Measurements from ENCODE around the gene RAD9A. TPM values are rescaled to one million over a fixed set of nuclear protein-coding genes. Genes with fewer than 3 reads are reported as not detected.

Gene RAD9A
- total RNA-seq, 2 experiments from 2014 or later = 59.5 to 60.4 TPM

DNA sequence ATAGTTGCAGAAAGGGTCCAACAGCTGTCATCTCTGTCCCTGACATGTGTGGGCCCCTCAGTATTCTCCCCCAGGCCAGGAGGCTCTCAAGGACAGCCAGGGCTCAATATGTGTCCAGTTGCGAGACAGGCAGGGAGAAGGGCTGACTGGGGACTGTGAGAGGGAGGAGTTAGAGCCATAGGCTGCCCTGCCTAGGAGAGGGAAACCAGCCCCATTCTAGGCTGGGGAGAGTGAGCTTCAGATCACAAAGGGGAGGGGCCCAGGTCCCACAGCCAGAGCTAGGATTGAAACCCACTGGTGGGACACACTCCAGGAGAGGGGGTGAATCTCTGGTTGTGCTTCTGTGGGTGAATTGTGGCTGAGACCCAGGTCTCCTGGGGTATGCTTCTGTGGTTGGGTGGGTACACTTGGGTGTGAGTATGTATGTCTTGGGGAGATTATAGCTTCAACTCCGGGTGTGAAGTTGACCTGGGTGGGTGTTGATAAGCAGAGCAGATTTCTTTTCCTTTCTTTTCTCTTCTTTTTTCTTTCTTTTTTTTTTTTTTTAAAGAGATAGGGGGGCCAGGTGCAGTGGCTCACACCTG, 21.6 kb downstream of the RAD9A start:
- Mint-ChIP-seq H3K27me3 (ENCODE audit: low read depth) (peaks cover 2% of the 10 kb centered on the region), H3K4me1 (ENCODE audit: low read depth) (peaks cover 80% of the 10 kb centered on the region), H3K27ac (peak overlapping the region; percentile 48), H3K4me3 (no peak overlapping the region), H3K9me3 (ENCODE audit: insufficient read depth) (no peaks in the 10 kb centered on the region), H3K36me3 (ENCODE audit: low read depth) (peaks cover 27% of the 10 kb centered on the region)
- no peak for DNase-seq
- ATAC-seq = no peak
- ChIA-PET POLR2A (interaction anchor here (0.8 to 4.1 kb wide), 8 partner anchors 7 to 142 kb away, joined by 3 to 34 read pairs (median 6); partner anchors contain the start of genes PPP1CA, PTPRCAP, RPS6KB2 and TBC1D10C), CTCF (interaction anchor here (0.8 to 4.3 kb wide), 5 partner anchors 9 to 56 kb away, joined by 3 to 29 read pairs (median 6); partner anchors contain the start of genes PPP1CA, PTPRCAP and TBC1D10C)

DNA sequence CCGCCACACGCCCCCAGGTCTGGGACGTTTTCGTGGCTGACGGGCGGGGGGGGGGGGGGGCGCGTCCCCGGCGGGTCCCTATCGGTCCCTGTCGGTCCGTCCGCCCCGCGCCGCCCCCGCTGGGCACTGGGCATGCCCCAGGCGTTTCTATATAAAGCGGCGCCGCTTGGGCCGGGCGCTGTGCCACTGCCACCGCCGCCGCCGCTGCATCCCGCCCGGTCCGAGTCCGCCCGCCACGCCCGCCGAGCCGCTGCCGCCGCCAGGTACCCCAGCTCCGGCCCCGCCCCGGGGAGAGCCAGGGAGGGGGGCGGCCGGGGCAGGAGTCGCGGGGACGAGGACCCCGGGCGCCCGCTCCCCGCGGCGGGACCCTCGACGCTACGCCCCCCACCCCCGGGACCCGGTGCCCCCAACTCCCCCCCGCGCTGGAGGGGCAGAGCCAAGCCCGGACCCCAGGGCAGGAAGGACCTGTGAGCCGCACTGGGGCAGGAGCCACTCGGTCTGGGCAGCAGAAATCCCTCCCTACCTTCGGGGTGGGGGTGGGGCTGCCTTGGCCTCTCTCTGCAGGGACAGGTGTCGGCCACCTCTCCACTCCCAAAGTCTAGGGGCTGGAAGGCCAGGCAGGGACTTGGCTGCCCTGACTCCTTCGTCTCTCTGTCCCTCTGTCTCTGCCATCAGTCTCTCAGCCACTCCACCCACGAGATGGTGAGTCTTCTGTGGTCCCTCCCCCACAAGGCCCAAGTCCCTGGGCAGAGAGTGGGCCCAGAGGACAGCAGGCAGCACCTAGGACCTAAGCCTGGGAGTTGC, 23.9 kb downstream of the RAD9A start, which contains the start of gene CARNS1:
Gene CARNS1, plus strand, starts transcription at position 178 of the 804 bp plus-strand sequence. Its CDS starts 522 bp downstream, at position 700.
- H3K4me3 Mint-ChIP-seq = peak within 1 kb of the TSS; percentile 62
- H3K27me3 Mint-ChIP-seq (ENCODE audit: low read depth) = peaks cover 2% of the 10 kb centered on the region
- DNase-seq = no peak
- ChIA-PET CTCF (interaction anchor here (1.2 to 6.6 kb wide), 2 partner anchors 13 to 214 kb away, joined by 3 to 73 read pairs; partner anchors contain the start of genes NUDT8, PPP1CA and TBC1D10C), POLR2A (interaction anchor here (5.8 kb wide), 1 partner anchor 13 kb away, joined by 95 read pairs; the partner anchor contains the start of genes PPP1CA and TBC1D10C)
- peaks cover 77% of the 10 kb centered on the region for H3K4me1 Mint-ChIP-seq (ENCODE audit: low read depth)
- peaks cover 12% of the 10 kb centered on the region for H3K36me3 Mint-ChIP-seq (ENCODE audit: low read depth)
- no peaks in the 10 kb centered on the region for H3K9me3 Mint-ChIP-seq (ENCODE audit: insufficient read depth)
- ATAC-seq = no peak
- H3K27ac Mint-ChIP-seq = peak within 1 kb of the TSS; percentile 83

DNA sequence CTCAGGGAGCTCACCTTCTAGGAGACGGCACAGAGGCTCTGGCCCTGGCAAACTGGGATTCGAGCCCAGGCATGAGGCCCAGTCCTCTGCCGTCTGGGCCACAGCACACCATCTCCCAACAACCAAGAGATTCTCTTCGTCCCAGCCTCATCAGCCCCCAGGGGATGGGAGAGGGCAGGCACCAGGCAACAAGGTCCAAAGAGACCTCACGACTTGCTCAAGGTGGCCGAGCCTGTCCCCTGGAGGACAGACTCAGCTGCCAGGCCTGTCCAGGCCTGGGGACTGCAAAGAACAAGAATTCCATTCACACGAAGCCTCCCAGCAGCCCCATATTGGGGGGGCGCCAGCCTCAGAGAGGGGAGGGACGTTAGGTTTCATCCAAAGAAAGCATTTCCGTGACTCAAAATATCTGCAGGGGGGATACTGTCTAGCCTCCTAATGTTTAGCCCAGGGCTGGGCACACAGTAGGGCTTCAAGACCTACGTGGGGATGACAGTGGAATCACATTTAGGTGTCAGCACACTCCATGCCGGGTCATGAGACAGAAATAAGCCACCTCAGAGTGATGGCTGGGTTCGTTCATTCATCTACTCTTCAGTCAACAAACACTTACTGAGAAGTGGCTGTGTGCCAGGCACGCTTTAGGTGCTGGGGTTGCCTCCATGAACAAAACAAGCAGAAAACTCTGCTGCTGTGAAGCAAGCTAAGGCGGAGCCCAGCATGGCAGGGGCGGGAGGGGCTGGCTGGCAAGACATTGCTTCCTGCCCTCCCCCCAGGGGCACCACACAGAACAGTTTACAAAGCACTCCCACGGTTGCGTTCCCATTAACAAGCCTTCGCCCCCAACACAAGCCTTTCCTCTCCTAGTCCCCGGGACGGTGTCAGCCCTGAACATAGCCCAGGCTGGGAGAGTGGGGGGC, 24.9 kb downstream of the RAD9A start:
- ATAC-seq (no peak), DNase-seq (peak; percentile 66)
- peaks cover 6% of the 10 kb centered on the region for H3K36me3 Mint-ChIP-seq (ENCODE audit: low read depth)
- H3K9me3 Mint-ChIP-seq (ENCODE audit: insufficient read depth) = no peaks in the 10 kb centered on the region
- peak overlapping the region; percentile 83 for H3K27ac Mint-ChIP-seq
- peaks cover 73% of the 10 kb centered on the region for H3K4me1 Mint-ChIP-seq (ENCODE audit: low read depth)
- H3K4me3 Mint-ChIP-seq = peak overlapping the region; percentile 62
- ChIA-PET CTCF (interaction anchor here (1.2 to 6.6 kb wide), 4 partner anchors 9 to 213 kb away, joined by 3 to 73 read pairs (median 19); partner anchors contain the start of genes NUDT8, POLD4, PPP1CA and TBC1D10C), POLR2A (interaction anchor here (0.7 to 5.8 kb wide), 4 partner anchors 9 to 71 kb away, joined by 3 to 95 read pairs (median 68); partner anchors contain the start of genes PPP1CA, PTPRCAP and TBC1D10C)
- H3K27me3 Mint-ChIP-seq (ENCODE audit: low read depth) = peaks cover 2% of the 10 kb centered on the region

DNA sequence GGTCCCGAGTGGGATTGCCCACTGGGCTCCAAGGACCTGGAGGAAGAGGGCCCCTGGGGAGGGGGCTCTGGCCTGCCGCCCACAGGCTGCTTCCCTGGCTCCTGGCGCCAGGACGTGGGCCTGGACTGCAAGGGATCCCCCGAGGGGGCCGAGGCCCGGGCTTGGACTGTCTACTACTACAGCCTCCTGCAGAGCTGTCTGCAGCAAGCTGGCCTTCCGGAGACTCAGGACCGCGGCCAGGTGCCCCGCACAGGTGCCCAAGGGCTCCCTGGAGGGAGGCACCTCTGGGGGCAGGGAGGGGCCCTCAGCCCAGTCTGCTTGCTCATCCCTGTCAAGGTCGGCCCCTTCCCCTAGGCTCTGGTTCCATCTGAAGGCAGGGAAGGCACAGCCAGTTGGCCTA, 25.6 kb downstream of the RAD9A start:
- POLR2A ChIA-PET = interaction anchor here (0.7 to 5.8 kb wide), 5 partner anchors 9 to 70 kb away, joined by 3 to 95 read pairs (median 61); partner anchors contain the start of genes PPP1CA, PTPRCAP and TBC1D10C
- H3K27ac Mint-ChIP-seq = peak overlapping the region; percentile 87

DNA sequence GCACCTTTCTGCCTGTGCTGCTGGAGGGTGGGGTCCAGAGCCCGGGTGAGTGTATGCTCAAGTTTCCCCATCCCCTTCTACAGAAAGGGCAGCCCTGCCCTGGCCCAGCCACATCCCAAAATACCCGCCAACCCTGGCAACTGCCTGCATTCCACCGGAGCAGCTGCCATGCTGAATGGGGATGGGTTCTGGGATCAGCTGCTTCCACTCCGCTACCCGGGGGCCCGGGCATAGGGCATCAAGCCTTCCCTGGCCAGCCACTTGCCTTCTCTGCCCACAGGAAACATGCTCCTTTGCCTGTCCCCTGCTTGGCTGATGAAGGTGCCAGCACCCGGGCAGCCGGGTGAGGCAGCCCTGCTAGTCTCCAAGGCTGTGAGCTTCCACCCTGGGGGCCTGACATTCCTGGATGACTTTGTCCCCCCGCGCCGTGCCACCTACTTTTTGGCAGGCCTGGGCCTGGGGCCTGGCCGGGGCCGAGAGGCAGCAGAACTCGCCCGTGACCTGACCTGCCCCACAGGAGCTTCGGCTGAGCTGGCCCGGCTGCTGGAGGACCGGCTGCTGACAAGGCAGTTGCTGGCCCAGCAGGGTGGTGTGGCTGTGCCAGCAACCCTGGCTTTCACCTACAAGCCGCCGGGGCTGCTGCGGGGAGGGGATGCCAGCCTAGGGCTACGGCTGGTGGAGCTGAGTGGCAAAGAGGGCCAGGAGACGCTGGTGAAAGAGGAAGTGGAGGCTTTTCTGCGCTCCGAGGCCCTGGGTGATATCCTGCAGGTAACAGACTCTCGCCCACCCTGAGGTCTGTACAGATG, 26.9 kb downstream of the RAD9A start:
- POLR2A ChIA-PET = interaction anchor here (0.8 to 5.8 kb wide), 7 partner anchors 11 to 141 kb away, joined by 3 to 95 read pairs (median 3); partner anchors contain the start of genes PPP1CA, PTPRCAP, RAD9A and TBC1D10C
- peak overlapping the region; percentile 87 for H3K27ac Mint-ChIP-seq
- H3K27me3 Mint-ChIP-seq (ENCODE audit: low read depth) = no peaks in the 10 kb centered on the region
- ATAC-seq (no peak), DNase-seq (peak; percentile 53)
- no peaks in the 10 kb centered on the region for H3K9me3 Mint-ChIP-seq (ENCODE audit: insufficient read depth)
- H3K4me1 Mint-ChIP-seq (ENCODE audit: low read depth) = peaks cover 66% of the 10 kb centered on the region
- peak overlapping the region; percentile 79 for H3K4me3 Mint-ChIP-seq
- H3K36me3 Mint-ChIP-seq (ENCODE audit: low read depth) = peaks cover 3% of the 10 kb centered on the region
- CTCF ChIA-PET = interaction anchor here (0.9 to 6.6 kb wide), 8 partner anchors 11 to 73 kb away, joined by 3 to 73 read pairs (median 3); partner anchors contain the start of genes CLCF1, PPP1CA, PTPRCAP and TBC1D10C

More for the DNA sequence above, 25.6 kb downstream of the RAD9A start:
- Mint-ChIP-seq H3K36me3 (ENCODE audit: low read depth) (peaks cover 6% of the 10 kb centered on the region), H3K27me3 (ENCODE audit: low read depth) (peaks cover 2% of the 10 kb centered on the region), H3K4me3 (no peak overlapping the region), H3K4me1 (ENCODE audit: low read depth) (peaks cover 69% of the 10 kb centered on the region), H3K9me3 (ENCODE audit: insufficient read depth) (no peaks in the 10 kb centered on the region)
- CTCF ChIA-PET = interaction anchor here (0.9 to 6.6 kb wide), 5 partner anchors 9 to 72 kb away, joined by 3 to 73 read pairs (median 3); partner anchors contain the start of genes POLD4, PPP1CA and TBC1D10C
- ATAC-seq (no peak), DNase-seq (no peak)

DNA sequence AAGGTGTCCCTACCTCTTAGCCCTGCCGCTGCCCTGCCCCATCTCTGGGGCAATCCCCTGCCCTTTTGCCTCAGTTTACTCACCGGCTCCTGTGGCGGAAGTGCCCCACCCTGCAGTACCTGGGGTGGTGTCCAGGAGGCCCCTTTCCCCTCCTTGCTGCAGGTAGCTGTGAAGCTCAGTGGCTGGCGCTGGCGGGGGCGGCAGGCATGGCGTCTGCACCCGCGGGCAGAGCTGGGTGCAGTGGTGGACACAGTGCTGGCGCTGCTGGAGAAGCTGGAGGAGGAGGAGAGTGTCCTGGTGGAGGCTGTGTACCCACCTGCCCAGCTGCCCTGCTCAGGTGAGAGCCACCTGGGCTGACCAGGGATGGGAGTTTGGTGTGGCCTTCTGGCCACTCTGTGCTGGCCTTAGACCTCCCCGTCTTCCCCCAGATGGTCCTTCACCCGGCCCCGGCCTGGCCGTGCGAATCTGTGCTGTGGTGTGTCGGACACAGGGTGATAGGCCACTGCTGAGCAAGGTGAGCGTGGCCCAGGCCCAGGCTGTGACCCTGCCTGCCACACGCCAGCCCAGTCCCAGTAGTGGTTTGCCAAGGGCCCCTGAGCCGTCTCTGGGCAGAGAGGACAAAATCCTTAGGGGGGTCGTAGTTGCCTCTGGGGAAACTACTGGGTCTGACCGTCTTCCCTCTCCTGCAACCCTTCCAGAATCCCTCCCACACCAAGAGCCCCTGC, 27.7 kb downstream of the RAD9A start:
- H3K27me3 Mint-ChIP-seq (ENCODE audit: low read depth) = no peaks in the 10 kb centered on the region
- peaks cover 64% of the 10 kb centered on the region for H3K4me1 Mint-ChIP-seq (ENCODE audit: low read depth)
- H3K36me3 Mint-ChIP-seq (ENCODE audit: low read depth) = peaks cover 3% of the 10 kb centered on the region
- H3K27ac Mint-ChIP-seq = peak overlapping the region; percentile 87
- no peaks in the 10 kb centered on the region for H3K9me3 Mint-ChIP-seq (ENCODE audit: insufficient read depth)
- H3K4me3 Mint-ChIP-seq = peak overlapping the region; percentile 79
- POLR2A ChIA-PET = interaction anchor here (0.6 to 5.8 kb wide), 11 partner anchors 8 to 294 kb away, joined by 3 to 95 read pairs (median 5); partner anchors contain the start of genes PPP1CA, PTPRCAP, RAD9A and TBC1D10C
- CTCF ChIA-PET = interaction anchor here (0.9 to 6.6 kb wide), 7 partner anchors 9 to 68 kb away, joined by 3 to 73 read pairs (median 8); partner anchors contain the start of genes PPP1CA, PTPRCAP, RPS6KB2 and TBC1D10C
- DNase-seq (no peak), ATAC-seq (no peak)

DNA sequence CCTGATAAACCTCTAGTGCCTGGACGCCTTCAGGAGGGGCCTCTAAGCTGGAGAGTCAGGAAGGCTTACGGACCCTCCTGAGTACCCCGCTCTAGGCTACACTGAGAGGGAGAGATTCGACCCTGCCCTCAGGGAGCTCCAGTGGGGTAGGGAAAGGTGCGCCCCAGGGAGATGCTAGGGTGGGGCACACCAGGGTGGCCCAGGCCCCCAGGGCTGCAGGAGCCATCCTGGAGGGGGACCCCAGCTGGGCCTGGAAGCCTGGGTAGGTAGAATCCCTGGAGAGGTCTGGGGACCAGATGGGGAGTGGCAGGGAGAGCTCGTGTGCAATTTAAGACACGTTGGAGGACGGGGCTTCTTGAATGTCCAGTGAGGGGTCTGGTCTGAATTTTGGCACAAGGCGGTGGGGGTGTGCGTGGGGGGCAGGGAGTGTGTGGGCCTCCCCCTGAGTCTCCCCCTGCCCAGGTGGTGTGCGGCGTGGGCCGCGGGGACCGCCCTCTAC, 28.4 kb downstream of the RAD9A start:
- H3K4me1 Mint-ChIP-seq (ENCODE audit: low read depth) = peaks cover 66% of the 10 kb centered on the region

DNA sequence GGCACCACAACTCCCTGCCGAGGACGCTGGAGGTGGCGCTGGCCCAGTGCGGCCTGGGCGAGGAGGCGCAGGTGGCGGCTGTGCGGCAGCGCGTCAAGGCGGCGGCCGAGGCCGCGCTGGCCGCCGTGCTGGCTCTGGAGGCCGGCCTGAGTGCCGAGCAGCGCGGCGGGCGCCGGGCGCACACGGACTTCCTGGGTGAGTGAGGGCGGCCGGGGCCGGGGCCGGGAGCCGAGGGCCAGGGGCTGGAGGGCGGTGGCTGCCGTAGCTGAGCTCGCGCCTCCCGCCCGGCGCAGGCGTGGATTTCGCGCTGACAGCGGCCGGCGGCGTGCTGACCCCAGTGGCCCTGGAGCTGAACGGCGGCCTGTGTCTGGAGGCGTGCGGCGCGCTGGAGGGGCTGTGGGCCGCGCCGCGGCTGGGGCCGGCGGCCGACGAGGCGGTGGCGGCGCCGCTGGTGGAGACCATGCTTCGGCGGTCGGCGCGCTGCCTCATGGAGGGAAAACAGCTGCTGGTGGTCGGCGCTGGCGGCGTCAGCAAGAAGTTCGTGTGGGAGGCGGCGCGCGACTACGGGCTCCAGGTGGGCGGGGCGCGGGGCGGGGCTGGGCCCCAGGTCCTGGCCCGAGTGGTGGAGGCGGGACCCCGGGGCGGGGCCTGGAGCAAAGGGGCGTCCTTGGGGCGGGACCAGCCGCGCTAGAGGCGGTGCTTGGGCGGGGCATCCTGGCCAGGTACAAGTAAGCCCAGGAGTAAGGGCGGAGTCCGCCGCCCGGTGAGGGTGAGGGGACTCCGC, 29.1 kb downstream of the RAD9A start:
- H3K27ac Mint-ChIP-seq = peak overlapping the region; percentile 86
- CTCF ChIA-PET = interaction anchor here (1.2 to 6.6 kb wide), 6 partner anchors 8 to 56 kb away, joined by 3 to 73 read pairs (median 9); partner anchors contain the start of genes PPP1CA, PTPRCAP, RPS6KB2 and TBC1D10C
- H3K27me3 Mint-ChIP-seq (ENCODE audit: low read depth) = no peaks in the 10 kb centered on the region
- POLR2A ChIA-PET = interaction anchor here (0.5 to 5.8 kb wide), 10 partner anchors 9 to 235 kb away, joined by 3 to 95 read pairs (median 4); partner anchors contain the start of genes PPP1CA, PTPRCAP and TBC1D10C
- peak; percentile 86 for ATAC-seq
- DNase-seq = peak; percentile 99
- H3K4me1 Mint-ChIP-seq (ENCODE audit: low read depth) = peaks cover 70% of the 10 kb centered on the region
- peak overlapping the region; percentile 79 for H3K4me3 Mint-ChIP-seq
- peaks cover 3% of the 10 kb centered on the region for H3K36me3 Mint-ChIP-seq (ENCODE audit: low read depth)
- no peaks in the 10 kb centered on the region for H3K9me3 Mint-ChIP-seq (ENCODE audit: insufficient read depth)

More for the DNA sequence above, 28.4 kb downstream of the RAD9A start:
- Mint-ChIP-seq H3K4me3 (peak overlapping the region; percentile 79), H3K9me3 (ENCODE audit: insufficient read depth) (no peaks in the 10 kb centered on the region), H3K27me3 (ENCODE audit: low read depth) (no peaks in the 10 kb centered on the region), H3K36me3 (ENCODE audit: low read depth) (peaks cover 3% of the 10 kb centered on the region), H3K27ac (peak overlapping the region; percentile 87)
- ATAC-seq = no peak
- DNase-seq = no peak
- ChIA-PET POLR2A (interaction anchor here (0.6 to 5.8 kb wide), 12 partner anchors 8 to 294 kb away, joined by 3 to 95 read pairs (median 4); partner anchors contain the start of genes PPP1CA, PTPRCAP and TBC1D10C), CTCF (interaction anchor here (1.2 to 6.6 kb wide), 6 partner anchors 8 to 56 kb away, joined by 3 to 73 read pairs (median 9); partner anchors contain the start of genes PPP1CA, PTPRCAP, RPS6KB2 and TBC1D10C)
